Peyer's patch (tissue), 4 donors: ENCODE results near the gene MANEAL.

Experiments
- POLR2A ChIP-seq, 2 donors: fragments of 450-650 bp; IDR thresholded peaks; one replicate each; pipeline ENCODE4 v1.5.1; 2017; ENCODE audit warnings: antibody characterized with exemption in 2 of 2, mild to moderate bottlenecking in 2 of 2, moderate library complexity in 2 of 2
- TF ChIP-seq, protein P1 (sequence below), 6 experiments: fragments of 450-650 bp in 4 of 6; fragments of 200-600 bp in 2 of 6; sonication (generic) in 1 of 6; IDR thresholded peaks; one replicate each; pipeline ENCODE4 v1.5.1; 2017 to 2019; ENCODE audit warnings: antibody characterized with exemption in 6 of 6, mild to moderate bottlenecking in 3 of 6, moderate library complexity in 1 of 6

DNA sequence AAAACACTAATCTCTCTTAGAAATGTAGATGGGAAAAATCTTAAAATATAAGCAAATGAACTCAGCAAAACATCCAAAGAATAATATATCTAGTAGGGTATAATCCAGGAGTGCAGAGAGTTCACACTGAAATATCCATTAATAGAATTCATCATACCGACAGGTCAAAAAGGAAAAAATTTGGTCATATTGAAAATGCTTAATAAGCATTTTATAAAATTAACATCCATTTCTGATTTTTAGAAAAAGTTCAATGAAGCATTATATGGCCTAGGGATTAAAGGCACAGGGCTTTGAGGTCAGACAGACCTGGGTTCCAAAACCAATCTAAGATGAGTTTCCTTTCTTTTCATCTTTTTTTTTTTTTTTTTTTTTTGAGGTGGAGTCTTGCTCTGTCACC is 45.1 kb upstream of the MANEAL start:
- TF ChIP-seq, protein P1, sequence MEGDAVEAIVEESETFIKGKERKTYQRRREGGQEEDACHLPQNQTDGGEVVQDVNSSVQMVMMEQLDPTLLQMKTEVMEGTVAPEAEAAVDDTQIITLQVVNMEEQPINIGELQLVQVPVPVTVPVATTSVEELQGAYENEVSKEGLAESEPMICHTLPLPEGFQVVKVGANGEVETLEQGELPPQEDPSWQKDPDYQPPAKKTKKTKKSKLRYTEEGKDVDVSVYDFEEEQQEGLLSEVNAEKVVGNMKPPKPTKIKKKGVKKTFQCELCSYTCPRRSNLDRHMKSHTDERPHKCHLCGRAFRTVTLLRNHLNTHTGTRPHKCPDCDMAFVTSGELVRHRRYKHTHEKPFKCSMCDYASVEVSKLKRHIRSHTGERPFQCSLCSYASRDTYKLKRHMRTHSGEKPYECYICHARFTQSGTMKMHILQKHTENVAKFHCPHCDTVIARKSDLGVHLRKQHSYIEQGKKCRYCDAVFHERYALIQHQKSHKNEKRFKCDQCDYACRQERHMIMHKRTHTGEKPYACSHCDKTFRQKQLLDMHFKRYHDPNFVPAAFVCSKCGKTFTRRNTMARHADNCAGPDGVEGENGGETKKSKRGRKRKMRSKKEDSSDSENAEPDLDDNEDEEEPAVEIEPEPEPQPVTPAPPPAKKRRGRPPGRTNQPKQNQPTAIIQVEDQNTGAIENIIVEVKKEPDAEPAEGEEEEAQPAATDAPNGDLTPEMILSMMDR (IDR thresholded peaks at IDR 0.05) = no peak
- no peak for TF ChIP-seq POLR2A (IDR thresholded peaks at IDR 0.05)
